HG02870 (cell line): Measurements from ENCODE around the gene GABPB2.

ENCODE experiments used
- ATAC-seq: cut with Tn5 transposase; IDR thresholded peaks from one replicate; pipeline ENCODE4 v1.9.1; 2021; ENCODE audit warnings: mild to moderate bottlenecking, moderate library complexity; ENCODE audit not compliant: unreplicated experiment

GABPB2 gene

DNA sequence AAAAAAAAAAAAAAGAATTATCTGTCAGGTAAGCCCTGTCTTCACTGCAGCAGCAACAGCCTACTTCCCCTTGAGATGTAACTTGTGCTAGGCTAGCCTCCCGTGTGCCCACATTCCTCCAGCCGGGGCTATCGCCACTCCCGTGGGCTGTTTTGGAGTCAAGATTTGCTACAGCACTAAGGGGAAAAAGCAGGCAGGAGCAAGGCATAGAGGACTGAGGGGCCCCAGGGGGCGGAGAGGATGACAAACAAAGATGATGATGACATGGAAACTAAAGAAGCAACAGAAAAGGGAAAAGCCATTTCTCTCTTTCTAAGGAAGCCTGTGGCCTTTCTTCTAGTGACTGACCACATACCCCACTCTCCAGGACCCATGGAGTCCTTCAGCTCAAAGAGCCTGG is 87.8 kb downstream of the GABPB2 start:
- ATAC-seq: no peak

DNA sequence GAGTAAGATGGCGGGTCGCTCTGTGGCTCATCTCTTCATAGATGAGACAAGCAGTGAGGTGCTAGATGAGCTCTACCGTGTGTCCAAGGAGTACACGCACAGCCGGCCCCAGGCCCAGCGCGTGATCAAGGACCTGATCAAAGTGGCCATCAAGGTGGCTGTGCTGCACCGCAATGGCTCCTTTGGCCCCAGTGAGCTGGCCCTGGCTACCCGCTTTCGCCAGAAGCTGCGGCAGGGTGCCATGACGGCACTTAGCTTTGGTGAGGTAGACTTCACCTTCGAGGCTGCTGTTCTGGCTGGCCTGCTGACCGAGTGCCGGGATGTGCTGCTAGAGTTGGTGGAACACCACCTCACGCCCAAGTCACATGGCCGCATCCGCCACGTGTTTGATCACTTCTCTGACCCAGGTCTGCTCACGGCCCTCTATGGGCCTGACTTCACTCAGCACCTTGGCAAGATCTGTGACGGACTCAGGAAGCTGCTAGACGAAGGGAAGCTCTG is 88.2 kb downstream of the GABPB2 start:
- no peak for ATAC-seq

DNA sequence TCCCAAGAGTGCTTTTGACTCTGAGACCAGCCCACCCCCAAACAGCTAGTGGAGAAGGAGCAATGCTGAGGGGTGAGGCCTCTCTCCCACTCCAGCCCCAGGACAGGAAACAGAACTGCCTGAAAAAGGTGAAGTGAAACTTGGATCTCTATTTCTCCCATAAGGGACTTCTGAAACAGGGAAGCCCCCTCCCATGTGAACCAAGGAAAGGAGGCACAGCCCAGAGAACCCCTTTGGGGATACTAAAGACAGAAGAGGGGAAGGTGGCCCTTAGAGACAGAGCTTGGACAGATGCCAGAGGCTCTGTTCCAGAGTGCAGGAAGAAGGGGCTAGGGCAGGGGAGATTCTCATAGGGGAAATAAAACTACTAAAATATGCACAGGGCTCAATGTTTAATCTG is 88.8 kb downstream of the GABPB2 start:
- ATAC-seq: no peak

DNA sequence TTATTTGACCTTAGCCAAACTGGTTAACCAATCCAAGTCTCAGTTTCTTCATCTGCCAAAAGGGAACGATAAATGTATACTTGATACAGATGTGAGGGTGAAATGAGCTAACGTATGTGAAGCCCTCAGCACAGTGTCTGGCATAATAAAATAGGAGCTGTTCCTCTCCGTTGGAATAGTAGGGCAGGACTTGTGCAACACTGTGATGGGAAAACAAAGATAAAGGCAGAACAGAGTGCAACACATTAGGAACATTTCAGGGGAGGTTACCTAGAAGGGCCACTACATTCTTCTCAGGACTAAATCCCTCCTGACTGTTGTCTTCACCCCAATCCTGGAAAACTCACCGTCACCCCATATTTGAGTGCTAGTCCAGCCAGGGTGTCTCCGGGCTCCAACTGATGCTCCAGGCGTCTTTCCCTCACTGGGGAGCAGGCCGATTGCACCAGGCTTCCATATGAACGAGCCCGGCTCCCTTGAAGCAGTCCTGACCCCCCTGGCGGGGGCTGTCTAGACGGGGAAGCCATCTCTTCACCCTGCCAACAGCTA is 94.2 kb downstream of the GABPB2 start:
- no peak for ATAC-seq

DNA sequence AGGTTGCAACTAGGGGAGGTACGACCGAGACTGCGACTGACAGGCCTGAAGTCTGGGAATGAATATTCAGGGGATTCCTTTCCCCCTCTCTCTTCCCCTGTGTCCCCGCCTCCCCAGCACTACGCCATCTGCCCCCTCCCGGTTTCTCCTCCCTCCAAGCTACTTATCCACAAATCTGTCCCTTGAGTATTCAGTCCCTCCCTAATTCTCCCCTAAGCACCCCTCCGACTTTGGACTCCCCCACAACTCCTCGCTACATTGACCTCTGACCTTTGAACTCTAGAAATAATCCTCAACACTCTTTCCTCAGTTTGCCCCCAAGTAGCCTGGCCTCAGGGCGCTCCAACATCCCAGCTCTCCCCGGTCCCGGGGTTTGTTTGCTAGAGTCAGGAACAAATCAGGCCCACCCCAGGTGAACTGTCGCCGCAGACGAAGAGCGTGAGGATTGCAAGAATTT is 94.7 kb downstream of the GABPB2 start:
- ATAC-seq: peak; percentile 13

DNA sequence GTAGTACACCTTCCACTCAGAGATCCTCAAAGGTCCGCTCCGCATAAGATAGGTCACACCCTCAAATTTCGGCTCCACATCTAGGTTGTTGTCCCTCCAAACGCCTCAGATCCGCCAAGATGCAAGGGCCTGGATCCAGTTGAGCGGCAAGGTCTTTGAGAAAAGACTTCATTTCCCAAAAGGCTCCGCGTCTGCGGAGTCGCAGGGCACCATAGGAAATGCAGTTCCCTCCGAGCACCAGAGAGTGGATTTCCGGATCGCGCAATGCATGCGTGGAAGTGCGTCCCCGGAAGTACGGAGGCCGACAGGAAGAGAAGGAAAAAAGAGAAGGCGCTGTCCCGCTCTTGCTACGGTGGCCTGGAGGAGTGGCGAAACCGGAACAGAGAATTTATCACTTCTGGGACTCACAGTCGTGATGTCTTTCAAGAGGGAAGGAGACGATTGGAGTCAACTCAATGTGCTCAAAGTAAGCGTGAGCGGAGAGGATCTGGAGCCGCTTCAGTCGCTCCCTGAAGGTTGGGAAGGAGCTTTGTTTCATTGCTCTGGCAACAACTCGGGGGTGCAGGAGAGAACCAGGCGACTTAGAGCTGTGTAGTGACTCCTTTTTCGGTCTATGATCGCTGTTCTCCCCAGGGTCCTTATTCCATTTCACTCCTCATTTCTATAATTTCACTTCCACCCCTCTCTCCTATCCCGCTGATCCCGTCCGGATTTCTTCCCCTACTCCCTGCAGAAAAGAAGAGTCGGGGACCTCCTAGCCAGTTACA is 95.4 kb downstream of the GABPB2 start, which contains the start of the genes LYSMD1 and SCNM1:
LYSMD1 (minus strand) TSS at position 165 of the 767 bp plus-strand sequence. CDS start 644 bp downstream, outside the sequence.
SCNM1 (plus strand) TSS at position 407 of the 767 bp plus-strand sequence; CDS start at position 416, 9 bp downstream.
- peak; percentile 78 for ATAC-seq

DNA sequence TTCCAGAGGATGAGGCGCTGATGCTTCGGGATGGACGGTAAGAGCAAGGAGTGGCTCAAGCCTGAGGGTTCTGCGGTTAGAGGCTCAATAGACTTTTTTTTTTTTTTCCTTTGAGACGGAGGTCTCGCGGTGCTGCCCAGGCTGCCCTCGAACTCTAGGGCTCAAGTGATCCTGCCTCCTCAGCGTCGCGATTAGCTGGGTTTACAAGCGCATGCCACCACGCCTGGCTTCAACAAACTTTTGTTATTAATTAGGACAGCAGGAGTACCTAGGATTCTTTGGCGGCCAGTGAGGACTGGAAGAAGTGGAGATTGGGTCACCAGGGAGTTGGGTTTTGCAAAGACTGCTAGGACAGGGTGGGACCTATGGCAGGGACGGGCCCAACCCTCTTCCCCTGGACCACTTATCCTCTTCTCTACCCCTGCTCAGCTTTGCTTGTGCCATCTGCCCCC is 96.0 kb downstream of the GABPB2 start:
- ATAC-seq: no peak

DNA sequence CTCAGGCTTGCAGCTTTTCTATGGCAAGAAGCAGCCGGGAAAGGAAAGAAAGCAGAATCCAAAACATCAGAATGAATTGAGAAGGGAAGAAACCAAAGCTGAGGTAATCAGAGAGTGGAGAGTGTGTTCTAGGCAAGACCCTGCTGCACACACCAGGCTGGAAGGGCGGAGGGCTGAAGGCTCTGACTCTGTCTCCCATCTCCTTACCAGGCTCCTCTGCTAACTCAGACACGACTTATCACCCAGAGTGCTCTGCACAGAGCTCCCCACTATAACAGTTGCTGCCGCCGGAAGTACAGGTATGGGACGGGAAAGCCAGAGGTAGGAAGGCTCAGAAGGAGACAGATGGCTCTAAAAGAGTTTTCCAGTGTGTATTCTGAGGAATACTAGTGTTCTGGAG is 96.6 kb downstream of the GABPB2 start:
- no peak for ATAC-seq

DNA sequence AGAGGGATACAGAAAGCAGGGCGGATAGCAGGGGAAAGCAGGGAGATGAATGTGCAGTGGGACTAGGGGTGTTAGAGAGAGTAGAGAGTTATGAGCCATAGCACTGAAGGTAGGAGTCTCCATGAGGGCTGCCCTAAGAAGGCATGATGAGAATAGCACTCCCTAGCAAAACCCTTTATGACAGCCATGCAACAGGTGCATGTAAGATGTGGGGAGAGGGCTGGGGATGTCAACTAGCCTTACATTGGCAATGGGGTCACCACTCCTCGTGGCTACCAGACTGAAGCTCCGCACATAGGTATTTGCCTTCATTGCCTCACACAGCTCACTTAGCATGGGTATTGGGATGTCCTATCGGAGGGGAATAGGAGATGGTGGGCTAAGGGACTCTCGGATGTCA is 100.6 kb downstream of the GABPB2 start:
- ATAC-seq: no peak
